Stimulated activated CD8-positive, alpha-beta memory T cell treated with anti-CD3 and anti-CD28 coated beads, Interleukin-7, amount 100 ng/mL, for 24 hours (primary cell): ENCODE data around the gene FAM185A.
"Not testable (repeated sequence)": the region's sequence is repeated elsewhere in the genome, so short reads cannot be mapped to it uniquely, and the experiment has no call there.

Experiments used
- DNase-seq: peaks from one replicate; pipeline ENCODE4 v3.0.0-alpha.2; 2020; ENCODE audit warnings: low read depth

Gene FAM185A

DNA sequence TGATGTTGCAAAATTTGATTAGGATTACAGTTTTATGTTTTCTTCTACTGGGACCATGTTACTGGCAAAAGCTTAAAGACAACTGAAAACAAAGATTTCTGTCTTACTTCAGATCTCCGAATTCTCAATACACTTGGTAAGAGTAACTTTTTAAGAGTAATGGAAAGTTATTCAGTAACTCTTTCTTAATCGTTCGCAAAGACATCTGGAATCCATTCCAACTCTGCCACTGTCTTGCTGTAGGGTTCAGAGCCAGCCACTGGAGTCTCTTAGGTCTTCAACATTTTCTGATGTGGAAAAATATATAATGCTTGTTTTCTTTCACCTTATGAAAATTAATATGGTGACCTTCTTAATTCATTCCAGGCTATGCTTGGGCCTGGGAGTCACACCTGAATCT lies 29.9 kb downstream of the FAM185A start:
- not testable (repeated sequence) for DNase-seq

DNA sequence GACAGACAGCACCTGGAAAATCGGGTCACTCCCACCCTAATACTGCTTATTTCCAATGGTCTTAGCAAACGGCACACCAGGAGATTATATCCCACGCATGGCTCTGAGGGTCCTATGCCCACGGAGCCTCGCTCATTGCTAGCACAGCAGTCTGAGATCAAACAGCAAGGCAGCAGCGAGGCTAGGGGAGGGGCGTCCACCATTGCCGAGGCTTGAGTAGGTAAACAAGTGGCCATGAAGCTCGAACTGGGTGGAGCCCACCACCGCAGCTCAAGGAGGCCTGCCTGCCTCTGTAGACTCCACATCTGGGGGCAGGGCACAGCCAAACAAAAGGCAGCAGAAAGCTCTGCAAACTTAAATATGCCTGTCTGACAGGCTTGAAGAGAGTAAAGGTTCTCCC lies 32.1 kb downstream of the FAM185A start:
- DNase-seq, result not testable (repeated sequence)

DNA sequence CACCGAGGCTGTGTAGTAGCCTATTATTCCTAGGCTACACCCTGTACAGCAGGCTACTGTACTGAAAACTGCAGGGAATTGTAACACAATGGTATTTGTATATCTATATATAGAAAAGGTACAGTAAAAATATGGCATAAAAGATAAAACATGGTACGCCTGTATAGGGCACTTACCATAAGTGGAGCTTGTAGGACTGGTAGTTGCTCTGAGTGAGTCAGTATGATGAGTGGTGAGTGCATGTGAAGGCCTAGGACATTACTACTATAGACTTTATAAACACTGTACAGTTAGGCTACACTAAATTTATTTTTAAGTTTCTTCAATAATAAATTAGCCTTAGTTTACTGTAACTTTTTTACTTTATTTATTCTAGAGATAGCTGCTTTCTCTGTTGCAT lies 40.0 kb downstream of the FAM185A start:
- DNase-seq, result not testable (repeated sequence)

- DNase-seq, result not testable (repeated sequence)
Measured at GRCh38 chr7:102790364-102791100, 41.7 kb downstream of the FAM185A start.

DNA sequence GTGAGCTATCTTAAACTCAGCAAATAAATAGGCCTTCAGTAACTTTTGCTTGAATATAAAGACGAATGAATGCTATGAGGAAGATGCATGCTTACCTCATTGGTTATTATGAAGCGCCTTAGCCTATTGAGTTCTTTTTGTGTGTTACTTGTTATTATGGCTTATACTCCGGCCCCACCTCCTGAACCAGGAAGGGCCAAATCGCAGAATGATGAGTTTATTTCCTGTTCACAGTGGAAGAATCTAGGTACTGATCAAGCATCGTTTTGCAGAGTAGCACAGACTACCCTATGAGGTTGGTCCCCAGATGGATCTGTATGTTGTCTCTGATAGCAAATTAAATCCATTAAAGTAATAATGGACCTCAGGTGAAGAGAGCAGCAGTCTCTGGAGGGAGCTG lies 42.6 kb downstream of the FAM185A start:
- DNase-seq, result not testable (repeated sequence)

DNA sequence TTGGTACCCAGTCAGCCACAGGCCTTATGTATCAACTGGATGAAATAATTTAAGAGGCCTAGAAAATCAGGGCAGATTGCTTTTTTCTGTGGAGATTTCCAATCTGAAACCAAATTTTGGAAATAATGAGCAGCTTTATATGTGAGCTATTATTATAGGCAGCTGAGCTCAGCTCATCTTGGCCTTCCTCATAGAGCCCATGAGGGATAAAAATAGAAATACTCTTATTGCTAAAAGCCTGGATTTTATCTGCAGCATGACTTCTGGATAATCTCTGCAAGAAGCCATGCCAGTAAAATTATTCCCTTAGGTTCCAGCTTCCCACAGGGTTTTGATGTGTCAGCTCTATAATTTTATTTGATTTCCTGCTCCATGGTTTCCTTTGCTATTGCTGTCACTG lies 43.0 kb downstream of the FAM185A start:
- not testable (repeated sequence) for DNase-seq

- not testable (repeated sequence) for DNase-seq
Measured at GRCh38 chr7:102794567-102794966, 45.8 kb downstream of the FAM185A start.

DNA sequence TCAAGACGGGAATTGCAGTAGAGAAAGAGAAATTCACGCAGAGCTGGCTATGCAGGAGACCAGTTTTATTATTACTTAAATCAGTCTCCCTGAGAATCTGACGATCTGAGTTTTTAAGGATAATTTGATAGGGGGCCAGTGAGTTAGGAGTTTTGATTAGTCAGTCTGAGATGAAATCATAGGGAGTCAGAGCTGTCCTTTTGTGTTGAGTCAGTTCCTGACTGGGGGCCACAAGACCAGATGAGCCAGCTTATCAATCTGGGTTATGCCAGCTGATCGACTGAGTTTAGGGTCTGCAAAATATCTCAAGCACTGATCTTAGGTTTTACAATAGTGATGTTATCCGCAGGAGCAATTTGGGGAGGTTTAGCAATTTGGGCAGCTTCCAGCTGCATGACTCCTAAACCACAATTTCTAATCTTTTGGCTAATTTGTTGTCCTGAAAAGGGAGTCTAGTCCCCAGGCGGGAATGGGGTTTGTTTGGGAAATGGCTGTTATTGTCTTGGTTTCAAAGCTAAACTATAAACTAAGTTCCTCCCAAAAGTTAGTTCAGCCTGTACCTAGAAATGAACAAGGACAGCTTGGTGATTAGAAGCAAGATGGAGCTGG lies 47.3 kb downstream of the FAM185A start:
- not testable (repeated sequence) for DNase-seq

GRCh38 chr7:102806613-102807012 lies 57.8 kb downstream of the FAM185A start:
- no peak for DNase-seq

GRCh38 chr7:102810916-102811315 lies 62.1 kb downstream of the FAM185A start:
- no peak for DNase-seq

DNA sequence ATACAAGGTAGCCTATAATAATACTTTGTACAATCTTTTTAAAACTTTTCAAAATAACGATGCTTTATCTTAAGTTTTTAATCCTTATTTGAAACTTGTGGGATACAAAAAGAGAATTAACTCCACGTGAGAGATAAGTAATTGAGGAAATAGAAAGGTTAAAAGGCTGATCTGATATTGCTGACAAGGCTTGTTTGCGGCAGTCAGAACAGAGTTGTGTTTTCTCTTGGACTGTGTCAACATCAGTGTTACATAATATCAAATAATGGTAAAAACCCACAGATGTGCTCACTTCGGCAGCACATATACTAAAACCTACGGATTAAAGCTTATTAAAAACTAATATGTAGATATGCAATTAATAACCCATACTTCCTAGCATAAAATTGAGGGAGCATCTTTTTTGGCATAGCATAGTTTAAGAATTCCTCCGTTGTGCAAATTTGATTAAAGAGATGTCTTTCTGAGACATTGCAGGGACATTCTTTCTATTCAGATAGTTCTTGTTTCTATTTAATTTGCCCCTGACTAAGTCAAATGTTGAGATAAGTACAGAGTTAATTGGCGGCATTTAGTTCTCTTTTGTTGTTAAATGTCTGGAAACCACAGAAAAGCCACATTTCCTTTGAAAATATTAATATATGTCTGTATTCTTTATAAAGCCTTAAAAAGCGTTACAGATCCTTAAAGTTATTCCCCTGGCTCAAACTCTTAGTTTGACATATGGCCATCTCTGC lies 63.3 kb downstream of the FAM185A start:
- DNase-seq, result no peak

GRCh38 chr7:102813191-102814024 lies 64.6 kb downstream of the FAM185A start:
- DNase-seq, result no peak

DNA sequence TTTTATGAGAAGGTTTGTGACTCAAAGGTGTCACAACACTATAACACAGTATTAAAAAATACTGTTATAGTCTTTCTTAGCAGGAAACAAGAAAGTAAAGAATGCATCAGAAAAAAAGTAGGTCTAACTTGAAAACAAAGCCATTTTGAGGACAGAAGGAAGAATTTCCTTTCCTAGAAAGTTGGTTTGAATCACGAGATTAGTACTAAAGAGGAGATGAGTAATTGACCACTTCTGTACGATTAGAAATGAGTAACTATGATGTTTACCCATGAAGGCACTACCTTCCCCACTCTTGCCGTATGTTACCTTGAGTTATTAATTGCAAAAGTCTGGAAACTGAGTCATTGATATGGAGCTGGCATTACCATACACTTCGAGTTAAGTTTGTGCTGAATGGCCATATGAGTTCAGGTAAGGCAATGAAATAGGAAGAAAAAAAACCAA lies 65.2 kb downstream of the FAM185A start:
- no peak for DNase-seq

DNA sequence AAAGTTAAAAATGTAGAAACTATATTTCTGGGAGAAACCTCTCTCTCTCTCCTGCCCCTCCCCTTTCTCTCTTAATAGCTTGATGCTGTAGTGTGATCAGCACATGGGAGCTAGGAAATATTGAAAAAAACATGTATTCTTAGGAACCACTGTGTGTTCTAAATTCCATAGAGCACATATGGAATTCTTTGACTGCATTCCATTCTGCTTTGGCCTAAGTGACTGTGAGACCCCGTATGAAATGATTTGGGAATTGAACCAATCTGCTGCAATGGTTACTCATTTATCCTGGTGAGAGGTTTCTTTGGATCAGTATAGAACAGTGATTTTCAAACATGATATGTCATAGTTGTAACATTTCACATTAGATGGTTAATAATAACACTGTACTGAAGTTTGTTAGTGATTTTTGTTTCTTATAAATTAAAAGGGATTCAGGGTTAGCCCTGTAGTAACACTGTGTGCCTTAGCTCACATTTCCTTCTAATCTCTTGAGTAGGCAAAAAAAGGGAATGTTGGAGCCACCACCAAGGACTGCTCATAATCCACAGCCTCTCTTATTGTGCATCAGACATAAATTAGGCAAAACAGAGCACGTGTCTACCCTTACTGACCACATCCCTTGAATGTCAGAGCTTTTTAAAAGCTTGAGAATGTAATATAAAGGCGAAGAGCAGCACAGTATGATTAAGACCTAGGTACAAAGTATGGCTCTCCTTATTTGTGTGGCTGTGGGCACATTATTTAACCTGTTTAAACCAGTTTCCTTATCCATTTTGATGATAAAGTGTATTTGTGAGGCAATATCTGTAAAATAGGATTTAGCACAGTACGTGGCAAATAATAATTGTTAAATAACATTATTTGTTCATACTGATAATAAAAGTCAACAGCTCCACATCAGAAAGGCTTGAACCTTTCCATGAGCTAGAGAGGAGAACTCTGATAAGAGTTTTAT lies 69.1 kb downstream of the FAM185A start:
- DNase-seq, result no peak

- no peak for DNase-seq
Measured at GRCh38 chr7:102819151-102819550, 70.4 kb downstream of the FAM185A start.

- no peak for DNase-seq
Measured at GRCh38 chr7:102821994-102822747, 73.4 kb downstream of the FAM185A start.

GRCh38 chr7:102823390-102824119 lies 74.8 kb downstream of the FAM185A start:
- DNase-seq, result no peak

GRCh38 chr7:102828286-102828685 lies 79.5 kb downstream of the FAM185A start:
- no peak for DNase-seq

GRCh38 chr7:102829075-102829474 lies 80.3 kb downstream of the FAM185A start:
- no peak for DNase-seq
